ENCODE measurements around the gene SUSD4. TPM values are rescaled to one million over a fixed set of nuclear protein-coding genes. Genes with fewer than 3 reads are reported as not detected.

The SUSD4 gene
- total RNA-seq, 1 experiment from 2014 or later, result 3.5 TPM

GRCh38 chr1:223258751-223259198, 105.2 kb downstream of the SUSD4 start:
- Histone ChIP-seq H4K20me1 (ENCODE audit: control insufficient read depth, insufficient read depth, insufficient read length) (no peaks in the 10 kb centered on the region), H3T11ph (ENCODE audit: low read length) (no peak overlapping the region), H3K79me2 (ENCODE audit: insufficient read depth, low read length) (no peaks in the 10 kb centered on the region), H3K18ac (ENCODE audit: insufficient read length, low read depth, low read length) (no peak overlapping the region), H2BK120ac (ENCODE audit: low read depth, low read length, poor library complexity, severe bottlenecking) (no peak overlapping the region), H2AK5ac (ENCODE audit: insufficient read length, low read length) (no peak overlapping the region), H2AFZ (ENCODE audit: low read length) (no peak overlapping the region), H3K14ac (ENCODE audit: insufficient read depth, low read length) (no peak overlapping the region), H3K4me1 (ENCODE audit: insufficient read depth, low read length) (peaks cover 3% of the 10 kb centered on the region; the same call in 1 of the 2 replicates), H4K5ac (ENCODE audit: insufficient read length, low read depth, low read length) (no peak overlapping the region), H3K23me2 (ENCODE audit: insufficient read length, low read depth, low read length, poor library complexity, severe bottlenecking) (no peaks in the 10 kb centered on the region), H3K27me3 (ENCODE audit: insufficient read depth, low read length) (no peaks in the 10 kb centered on the region), H2BK5ac (ENCODE audit: insufficient read length, low read length) (no peak overlapping the region), H4K8ac (replicated peaks; ENCODE audit: insufficient read length, low read depth, low read length) (no peak overlapping the region), H3K4ac (ENCODE audit: low read depth, low read length) (no peak overlapping the region), H3K4me2 (ENCODE audit: insufficient read depth, insufficient read length, low read length) (no peak overlapping the region), H3K23ac (ENCODE audit: insufficient read length, low read depth, low read length) (no peak overlapping the region), H2BK15ac (ENCODE audit: low read depth, low read length) (no peak overlapping the region), H2BK20ac (ENCODE audit: low read depth, low read length, poor library complexity, severe bottlenecking) (no peak overlapping the region), H3K56ac (ENCODE audit: insufficient read length, low read depth, low read length) (no peak overlapping the region), H2BK12ac (ENCODE audit: insufficient read length, low read depth, low read length) (no peak overlapping the region), H3K79me1 (ENCODE audit: insufficient read depth, low read depth, low read length, poor library complexity, severe bottlenecking) (no peaks in the 10 kb centered on the region), H3K9ac (ENCODE audit: extremely low read depth, insufficient read length, low read length) (no peak overlapping the region), H4K91ac (ENCODE audit: insufficient read length, low read depth, low read length) (no peak overlapping the region), H3K27ac (ENCODE audit: insufficient read length, low read depth, low read length) (no peak overlapping the region), H3K9me3 (ENCODE audit: control insufficient read depth, low read depth, low read length) (no peaks in the 10 kb centered on the region)
- H3K36me3 Mint-ChIP-seq (ENCODE audit: insufficient read depth in 1 of 3, low read depth in 3 of 3), result no peaks in the 10 kb centered on the region
- no CpG with 5 or more reads among the region's 6 CpGs for WGBS (ENCODE audit: extremely low coverage, insufficient read length, low lambda C conversion rate)
- H3K27me3 Mint-ChIP-seq (ENCODE audit: low read depth), result peaks cover 2% of the 10 kb centered on the region
- H3K9me3 Mint-ChIP-seq, result no peaks in the 10 kb centered on the region
- no peak overlapping the region for H3K4me3 Mint-ChIP-seq
- peaks cover 16 to 17% of the 10 kb centered on the region in 2 experiments for H3K4me1 Mint-ChIP-seq
- no peak overlapping the region for H3K27ac Mint-ChIP-seq
- no peak for DNase-seq
- no peak for TF ChIP-seq CTCF (conservative IDR thresholded peaks at IDR 0.05)
